GM21786 (cell line): Measurements from ENCODE around the gene ZNF432.
A peak's percentile ranks its signal among the peaks of the same experiment; 100 is the strongest.
"Not testable (repeated sequence)": the region's sequence is repeated elsewhere in the genome, so short reads cannot be mapped to it uniquely, and the experiment has no call there.

Source experiments
- ATAC-seq: cut with Tn5 transposase; IDR thresholded peaks from one replicate; pipeline ENCODE4 v1.9.1; 2021; ENCODE audit not compliant: unreplicated experiment

ZNF432 gene

GRCh38 chr19:52048555-52049501 lies at the start of gene ZNF432:
ZNF432 (minus strand) TSS chr19:52048838; CDS start chr19:52046868, 1,970 bp downstream.
- ATAC-seq = peak; percentile 83

- ATAC-seq = not testable (repeated sequence)
Observed at GRCh38 chr19:52096416-52096815, 47.8 kb upstream of the ZNF432 start.

- ATAC-seq = peak; percentile 96
Observed at GRCh38 chr19:52095172-52096014, 46.8 kb upstream of the ZNF432 start, which contains the start of gene ZNF841. ZNF841 (minus strand) TSS chr19:52095765; CDS start chr19:52084801, 10,964 bp downstream.

- no peak for ATAC-seq
Observed at GRCh38 chr19:52094526-52095130, 46.0 kb upstream of the ZNF432 start.

DNA sequence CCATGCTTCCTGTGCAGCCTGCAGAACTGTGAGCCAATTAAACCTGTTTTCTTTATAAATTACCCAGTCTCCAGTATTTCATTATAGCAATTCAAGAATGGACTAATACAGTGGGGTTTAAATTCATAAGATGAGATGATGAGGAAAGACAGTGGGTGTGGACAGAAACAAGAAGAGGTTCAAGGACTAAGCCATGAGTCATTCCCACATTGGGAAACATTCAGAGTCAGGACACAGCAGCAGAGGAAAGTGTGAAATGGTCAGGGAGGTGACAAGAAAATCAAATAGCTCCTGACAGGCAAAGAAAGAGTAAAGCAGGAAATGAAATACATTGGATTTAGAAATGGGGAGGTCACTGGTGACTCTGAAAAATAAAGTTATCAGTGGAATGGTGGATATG lies 37.8 kb upstream of the ZNF432 start:
- ATAC-seq = no peak

DNA sequence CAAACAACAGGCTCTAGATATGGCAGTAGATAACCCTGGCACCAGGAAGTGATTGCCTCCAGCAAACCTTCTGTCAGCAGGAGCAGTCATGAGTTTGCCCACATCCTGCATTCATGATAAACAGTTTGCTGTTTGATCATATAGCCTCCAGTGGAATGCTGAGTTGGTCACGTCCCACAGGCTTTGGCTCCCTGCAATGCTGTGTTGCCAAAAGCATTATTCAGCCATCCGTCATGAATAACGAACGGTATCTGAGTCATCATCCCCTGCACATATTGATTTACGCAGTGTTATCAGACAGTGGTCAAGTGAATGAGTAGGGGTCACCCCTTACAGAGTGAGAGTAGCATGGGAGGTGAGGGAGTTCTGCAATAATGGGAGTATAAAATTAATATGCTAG lies 21.9 kb upstream of the ZNF432 start:
- ATAC-seq = no peak

GRCh38 chr19:52069653-52070052 lies 21.0 kb upstream of the ZNF432 start:
- no peak for ATAC-seq

GRCh38 chr19:52066258-52066863 lies 17.7 kb upstream of the ZNF432 start:
- no peak for ATAC-seq

DNA sequence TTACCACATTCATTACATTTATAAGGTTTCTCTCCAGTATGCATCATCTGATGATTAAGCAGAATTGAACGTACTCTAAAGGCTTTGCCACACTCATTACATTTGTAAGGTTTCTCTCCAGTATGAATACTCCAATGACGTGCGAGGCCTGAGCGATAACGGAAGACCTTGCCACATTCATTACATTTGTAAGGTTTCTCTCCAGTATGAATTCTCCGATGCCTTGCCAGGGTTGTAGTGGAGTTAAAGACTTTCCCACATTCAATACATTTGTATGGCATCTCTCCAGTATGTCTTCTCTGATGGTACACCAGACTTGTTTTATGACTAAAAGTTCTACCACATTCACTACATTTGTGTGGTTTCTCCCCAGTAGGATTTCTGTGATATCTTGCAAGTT lies 16.8 kb upstream of the ZNF432 start:
- no peak for ATAC-seq

- not testable (repeated sequence) for ATAC-seq
Observed at GRCh38 chr19:52056480-52056879, 7.8 kb upstream of the ZNF432 start.

GRCh38 chr19:52051736-52052135 lies 3.1 kb upstream of the ZNF432 start:
- ATAC-seq = not testable (repeated sequence)

DNA sequence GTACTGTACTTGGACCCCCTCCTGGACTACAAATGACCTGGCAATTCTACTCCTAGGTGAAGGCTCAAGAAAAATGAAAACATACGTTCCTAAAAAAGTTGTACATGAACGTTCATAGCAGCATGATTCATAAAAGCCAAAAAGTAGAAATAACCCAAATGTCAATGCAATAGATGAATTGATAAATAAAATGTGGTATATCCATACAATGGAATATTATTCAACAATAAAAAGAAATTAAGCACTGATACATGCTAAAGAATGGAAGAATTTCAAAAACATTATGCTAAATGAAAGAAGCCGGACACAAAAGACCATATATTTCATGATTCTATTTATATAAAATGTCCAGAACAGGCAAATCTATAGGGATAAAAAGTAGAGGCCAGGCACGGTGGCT lies 9.5 kb downstream of the ZNF432 start:
- ATAC-seq = no peak

DNA sequence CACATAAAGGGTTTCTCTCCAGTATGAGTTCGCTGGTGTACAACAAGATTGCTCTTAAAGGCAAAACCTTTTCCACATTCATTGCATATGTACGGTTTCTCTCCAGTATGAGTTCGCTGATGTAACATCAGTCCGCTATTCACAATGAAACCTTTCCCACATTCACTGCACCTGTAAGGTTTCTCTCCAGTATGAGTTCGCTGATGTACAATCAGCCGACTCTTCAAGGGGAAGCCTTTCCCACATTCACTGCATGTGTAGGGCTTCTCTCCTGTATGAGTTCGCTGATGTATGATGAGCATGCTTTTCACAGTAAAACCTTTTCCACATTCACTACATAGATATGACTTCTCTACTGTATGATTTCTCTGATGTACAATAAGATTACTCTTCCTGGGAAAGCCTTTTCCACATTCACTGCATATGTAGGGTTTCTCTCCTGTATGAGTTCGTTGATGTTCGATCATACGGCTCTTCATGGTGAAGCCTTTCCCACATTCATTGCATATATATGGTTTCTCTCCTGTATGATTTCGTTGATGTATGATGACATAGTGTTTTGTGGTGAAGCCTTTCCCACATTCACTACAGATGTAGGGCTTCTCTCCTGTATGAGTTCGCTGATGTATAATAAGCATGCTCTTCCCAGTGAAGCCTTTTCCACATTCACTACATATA lies 14.4 kb downstream of the ZNF432 start:
- ATAC-seq = no peak

DNA sequence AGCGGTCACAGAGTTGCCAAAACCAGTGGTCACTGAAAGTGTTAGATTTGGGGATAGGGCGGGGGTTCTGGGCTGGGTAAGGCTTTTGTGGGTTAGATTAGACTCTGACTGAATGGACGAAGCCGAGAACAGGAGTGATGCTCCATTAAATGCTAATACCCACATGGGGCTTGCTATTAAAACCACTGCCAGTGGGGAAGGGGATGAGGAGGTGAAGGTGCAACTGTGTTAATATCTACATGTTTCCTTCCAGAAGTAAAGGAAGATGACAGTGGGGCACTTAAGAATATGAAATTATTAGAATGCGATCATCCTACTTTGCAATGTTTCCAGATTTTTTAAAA lies 19.9 kb downstream of the ZNF432 start:
- peak; percentile 17 for ATAC-seq

GRCh38 chr19:52028027-52028779 lies 20.4 kb downstream of the ZNF432 start, which contains the start of gene ZNF614:
ZNF614 (minus strand) TSS chr19:52028379; CDS start chr19:52025745, 2,634 bp downstream.
- peak; percentile 85 for ATAC-seq

DNA sequence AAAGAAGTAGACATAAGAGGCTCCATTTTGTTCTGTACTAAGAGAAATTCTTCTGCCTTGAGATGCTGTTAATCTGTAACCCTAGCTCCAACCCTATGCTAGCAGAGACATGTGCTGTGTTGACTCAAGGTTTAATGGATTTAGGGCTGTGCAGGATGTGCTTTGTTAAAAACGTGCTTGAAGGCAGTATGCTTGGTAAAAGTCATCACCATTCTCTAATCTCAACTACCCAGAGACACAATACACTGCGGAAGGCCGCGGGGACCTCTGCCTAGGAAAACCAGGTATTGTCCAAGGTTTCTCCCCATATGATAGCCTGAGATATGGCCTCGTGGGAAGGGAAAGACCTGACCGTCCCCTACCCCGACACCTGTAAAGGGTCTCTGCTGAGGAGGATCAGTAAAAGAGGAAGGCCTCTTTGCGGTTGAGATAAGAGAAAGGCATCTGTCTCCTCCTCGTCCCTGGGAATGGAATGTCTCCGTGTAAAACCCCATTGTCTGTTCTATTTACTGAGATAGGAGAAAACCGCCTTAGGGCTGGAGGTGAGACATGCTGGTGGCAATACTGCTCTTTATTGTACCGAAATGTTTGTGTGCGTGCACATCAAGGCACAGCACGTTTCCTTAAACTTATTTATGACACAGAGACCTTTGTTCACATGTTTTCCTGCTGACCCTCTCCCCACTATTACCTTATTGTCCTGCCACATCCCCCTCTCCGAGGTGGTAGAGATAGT lies 22.2 kb downstream of the ZNF432 start:
- ATAC-seq = not testable (repeated sequence)

DNA sequence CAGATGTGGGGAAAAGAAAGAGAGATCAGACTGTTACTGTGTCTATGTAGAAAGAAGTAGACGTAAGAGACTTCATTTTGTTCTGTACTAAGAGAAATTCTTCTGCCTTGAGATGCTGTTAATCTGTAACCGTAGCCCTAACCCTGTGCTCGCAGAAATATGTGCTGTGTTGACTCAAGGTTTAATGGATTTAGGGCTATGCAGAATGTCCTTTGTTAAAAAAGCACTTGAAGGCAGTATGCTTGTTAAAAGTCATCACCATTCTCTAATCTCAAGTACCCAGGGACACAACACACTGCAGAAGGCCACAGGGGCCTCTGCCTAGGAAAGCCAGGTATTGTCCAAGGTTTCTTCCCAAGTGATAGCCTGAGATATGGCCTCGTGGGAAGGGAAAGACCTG lies 24.2 kb downstream of the ZNF432 start:
- ATAC-seq = not testable (repeated sequence)

DNA sequence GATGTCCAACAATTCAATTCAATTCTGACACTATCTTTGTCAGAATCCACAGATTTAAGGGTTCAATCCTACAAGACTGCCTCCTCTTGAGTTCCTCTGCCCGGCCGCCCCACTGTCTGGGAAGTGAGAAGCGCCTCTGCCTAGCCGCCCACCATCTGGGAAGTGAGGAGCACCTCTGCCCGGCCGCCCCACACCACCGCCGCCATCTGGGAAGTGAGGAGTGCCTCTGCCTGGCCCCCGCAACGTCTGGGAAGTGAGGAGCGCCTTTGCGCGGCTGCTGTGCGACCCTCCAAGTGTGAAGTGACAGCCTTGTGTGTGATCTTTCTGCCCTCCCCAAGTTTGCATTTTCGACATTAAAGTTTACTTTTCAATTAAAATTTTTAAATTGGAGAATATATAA lies 26.4 kb downstream of the ZNF432 start:
- ATAC-seq = no peak

DNA sequence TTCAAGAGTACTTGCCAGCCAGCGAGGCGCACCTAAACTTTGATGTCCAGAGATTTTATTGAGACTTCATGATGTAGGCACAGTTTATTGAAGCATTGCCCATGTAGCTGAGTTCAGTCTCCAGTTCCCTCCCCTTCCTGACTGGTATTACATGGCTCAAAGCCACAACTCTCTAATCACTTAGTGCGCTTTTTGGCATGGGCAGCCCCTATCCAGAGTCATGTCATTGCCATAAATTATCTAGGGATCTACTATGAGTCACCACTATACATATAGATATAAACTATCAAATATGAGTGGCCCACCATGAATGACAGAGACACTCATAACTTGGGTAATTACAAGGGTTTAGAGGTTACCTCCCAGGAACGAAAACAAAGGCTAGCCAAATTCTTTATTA lies 28.1 kb downstream of the ZNF432 start:
- no peak for ATAC-seq
